SU-DHL-6 (cell line): Measurements from ENCODE around the gene ORAI2.

ENCODE experiments used
- H2AFZ ChIP-seq: fragments of 200-600 bp; sonication (generic); 2 replicates; pipeline ENCODE4 v1.6.1; 2014; ENCODE audit warnings: low read depth, mild to moderate bottlenecking, moderate library complexity, mixed read lengths, antibody characterized with exemption, low read length; ENCODE audit not compliant: severe bottlenecking
- H3F3A ChIP-seq: fragments of 200-600 bp; shearing (Covaris generic); 2 replicates; pipeline ENCODE4 v1.6.0; 2016; ENCODE audit warnings: antibody characterized with exemption, mild to moderate bottlenecking; ENCODE audit not compliant: insufficient read depth
- H3K27ac ChIP-seq: fragments of 200-600 bp; sonication (generic); 2 replicates; pipeline ENCODE4 v1.5.1; 2016; ENCODE audit warnings: low read depth, mild to moderate bottlenecking, low read length, moderate library complexity, mixed read lengths
- H3K27me3 ChIP-seq: fragments of 200-600 bp; sonication (generic), shearing (Covaris generic); 2 replicates; pipeline ENCODE4 v1.6.0; 2014; ENCODE audit warnings: mild to moderate bottlenecking, low read length
- H3K36me3 ChIP-seq: fragments of 200-600 bp; sonication (generic); 2 replicates; pipeline ENCODE4 v1.6.1; 2014; ENCODE audit warnings: mild to moderate bottlenecking, low read length, mixed read lengths
- H3K4me2 ChIP-seq: fragments of 300-600, 200-600 bp; shearing (Covaris generic), sonication (generic); 2 replicates; pipeline ENCODE4 v1.6.0; 2014; ENCODE audit warnings: low read length, low read depth, mild to moderate bottlenecking; ENCODE audit not compliant: poor library complexity, severe bottlenecking
- H3K4me3 ChIP-seq: fragments of 200-600 bp; sonication (generic); 2 replicates; pipeline ENCODE4 v1.5.1; 2014; ENCODE audit warnings: antibody characterized with exemption, low read length, mild to moderate bottlenecking, mixed read lengths; ENCODE audit not compliant: insufficient read depth, poor library complexity, severe bottlenecking
- H3K79me2 ChIP-seq: fragments of 200-600 bp; sonication (generic); 2 replicates; pipeline ENCODE4 v1.6.1; 2014; ENCODE audit warnings: mild to moderate bottlenecking, low read length, moderate library complexity; ENCODE audit not compliant: insufficient read depth
- H3K9ac ChIP-seq: fragments of 200-600 bp; sonication (generic); 2 replicates; pipeline ENCODE4 v1.7.0; 2014; ENCODE audit warnings: mild to moderate bottlenecking, low read length
- H3K9me2 ChIP-seq: fragments of 200-600 bp; sonication (generic); replicated peaks from 2 replicates; pipeline ENCODE4 v1.6.1; 2014; ENCODE audit warnings: low read length; ENCODE audit not compliant: insufficient read depth
- H3K9me3 ChIP-seq: fragments of 200-600 bp; sonication (generic); 2 replicates; pipeline ENCODE4 v1.6.1; 2014; ENCODE audit warnings: low read length, mixed read lengths; ENCODE audit not compliant: insufficient read depth
- H4K20me1 ChIP-seq: fragments of 200-600 bp; sonication (generic); 2 replicates; pipeline ENCODE4 v1.6.1; 2014; ENCODE audit warnings: low read depth, mild to moderate bottlenecking, antibody characterized with exemption, low read length, moderate library complexity, mixed read lengths
- EZH2phosphoT487 ChIP-seq: fragments of 200-600 bp; sonication (generic), shearing (Covaris generic); conservative IDR thresholded peaks from 2 replicates; pipeline ENCODE4 v1.6.1; 2018; ENCODE audit warnings: mild to moderate bottlenecking, antibody characterized with exemption, low read length, moderate library complexity, mixed read lengths
- TF ChIP-seq, protein P1 (sequence below): fragments of 200-600 bp; sonication (generic); IDR thresholded peaks from one replicate; pipeline ENCODE4 v1.5.1; 2017; ENCODE audit warnings: antibody characterized with exemption, mild to moderate bottlenecking, low read length, moderate library complexity; ENCODE audit not compliant: insufficient read depth, poor library complexity, severe bottlenecking

ORAI2 gene

DNA sequence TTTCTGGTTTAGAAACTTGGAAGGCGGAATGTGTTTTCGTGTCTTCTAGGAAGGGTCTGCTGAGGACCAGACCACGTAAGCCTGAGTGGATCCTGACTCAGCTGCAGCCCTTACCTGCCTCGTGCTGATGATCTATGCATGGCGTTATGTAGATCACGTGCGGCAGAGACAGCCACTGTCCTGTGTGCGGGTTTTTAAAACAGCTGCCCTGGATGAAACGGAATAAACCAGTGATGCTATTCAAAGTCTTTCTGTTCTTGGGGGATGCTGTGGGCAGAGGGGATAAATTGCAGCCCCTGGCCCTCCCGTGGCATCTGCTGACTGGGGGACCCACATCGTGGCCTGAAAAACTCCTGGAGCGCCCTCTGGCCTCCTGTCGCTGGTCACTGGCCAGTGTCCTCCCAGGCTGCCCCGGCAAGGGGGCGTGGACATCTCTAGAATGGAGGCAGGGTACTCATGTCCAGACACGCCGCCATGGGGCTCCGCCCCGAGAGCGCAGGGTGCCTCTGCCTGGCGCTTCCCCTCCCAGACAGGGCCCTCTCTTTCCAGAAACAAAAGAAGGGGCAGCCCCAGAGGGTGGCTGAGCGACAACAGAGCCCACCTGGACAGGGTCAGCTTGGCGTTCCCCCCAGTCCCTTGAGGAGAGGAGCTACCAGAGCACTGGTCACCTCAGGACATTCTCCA, 18.1 kb downstream of the ORAI2 start:
- H3K4me2 ChIP-seq, result no peak overlapping the region
- peaks cover 5% of the 10 kb centered on the region; the same call in 1 of the 2 replicates for H3F3A ChIP-seq
- no peak overlapping the region for H3K4me3 ChIP-seq
- H3K79me2 ChIP-seq, result no peaks in the 10 kb centered on the region
- no peaks in the 10 kb centered on the region for H3K27me3 ChIP-seq
- peaks cover 6% of the 10 kb centered on the region; the same call in 1 of the 2 replicates for H3K36me3 ChIP-seq
- H3K9me2 ChIP-seq, result no peaks in the 10 kb centered on the region
- TF ChIP-seq EZH2phosphoT487, result no peak
- TF ChIP-seq, protein P1, sequence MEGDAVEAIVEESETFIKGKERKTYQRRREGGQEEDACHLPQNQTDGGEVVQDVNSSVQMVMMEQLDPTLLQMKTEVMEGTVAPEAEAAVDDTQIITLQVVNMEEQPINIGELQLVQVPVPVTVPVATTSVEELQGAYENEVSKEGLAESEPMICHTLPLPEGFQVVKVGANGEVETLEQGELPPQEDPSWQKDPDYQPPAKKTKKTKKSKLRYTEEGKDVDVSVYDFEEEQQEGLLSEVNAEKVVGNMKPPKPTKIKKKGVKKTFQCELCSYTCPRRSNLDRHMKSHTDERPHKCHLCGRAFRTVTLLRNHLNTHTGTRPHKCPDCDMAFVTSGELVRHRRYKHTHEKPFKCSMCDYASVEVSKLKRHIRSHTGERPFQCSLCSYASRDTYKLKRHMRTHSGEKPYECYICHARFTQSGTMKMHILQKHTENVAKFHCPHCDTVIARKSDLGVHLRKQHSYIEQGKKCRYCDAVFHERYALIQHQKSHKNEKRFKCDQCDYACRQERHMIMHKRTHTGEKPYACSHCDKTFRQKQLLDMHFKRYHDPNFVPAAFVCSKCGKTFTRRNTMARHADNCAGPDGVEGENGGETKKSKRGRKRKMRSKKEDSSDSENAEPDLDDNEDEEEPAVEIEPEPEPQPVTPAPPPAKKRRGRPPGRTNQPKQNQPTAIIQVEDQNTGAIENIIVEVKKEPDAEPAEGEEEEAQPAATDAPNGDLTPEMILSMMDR, result no peak
- H3K9ac ChIP-seq, result no peak overlapping the region
- H3K9me3 ChIP-seq, result no peaks in the 10 kb centered on the region
- H2AFZ ChIP-seq, result no peak overlapping the region
- H4K20me1 ChIP-seq, result no peaks in the 10 kb centered on the region
- no peak overlapping the region for H3K27ac ChIP-seq

DNA sequence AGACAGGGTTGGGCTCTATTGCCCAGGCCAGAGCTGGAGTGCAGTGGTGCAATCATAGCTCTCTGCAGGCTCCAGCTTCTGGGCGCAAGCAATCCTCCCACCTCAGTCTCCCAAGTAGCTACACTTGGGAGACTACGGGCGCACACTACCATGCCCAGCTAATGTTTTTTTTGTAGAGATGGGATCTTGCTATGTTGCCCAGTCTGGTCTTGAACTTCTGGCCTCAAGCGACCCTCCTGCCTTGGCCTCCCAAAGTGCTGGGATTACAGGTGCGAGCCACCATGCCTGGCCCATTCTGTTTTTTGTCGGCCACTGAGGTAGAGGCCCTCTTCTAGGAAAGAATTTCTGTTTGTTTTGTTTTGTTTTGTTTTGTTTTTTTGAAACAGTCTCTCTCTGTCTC, 19.1 kb downstream of the ORAI2 start:
- Histone ChIP-seq H4K20me1 (no peaks in the 10 kb centered on the region), H3K27ac (no peak overlapping the region)

DNA sequence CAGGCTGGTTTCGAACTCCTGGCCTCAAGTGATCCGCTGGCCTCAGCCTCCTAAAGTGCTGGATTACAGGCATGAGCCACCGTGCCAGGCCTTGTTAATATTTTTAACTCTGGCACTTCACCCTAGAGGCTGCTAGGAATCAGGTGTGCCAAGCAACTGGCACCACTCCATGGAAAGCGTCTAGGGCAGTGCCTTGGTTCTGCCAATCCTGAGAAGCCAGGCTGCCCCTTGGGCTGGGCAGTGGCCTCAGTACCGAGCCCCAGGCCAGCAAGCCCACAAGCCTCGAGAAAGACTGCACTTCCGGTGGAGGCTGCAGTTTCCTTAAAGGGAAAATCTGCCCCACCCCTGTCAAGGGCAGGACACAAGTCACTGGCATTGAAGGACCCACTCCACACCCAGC, 19.9 kb downstream of the ORAI2 start:
- no peaks in the 10 kb centered on the region for H3K9me2 ChIP-seq
- no peak overlapping the region for H3K4me2 ChIP-seq
- no peak overlapping the region for H3K9ac ChIP-seq

More for the DNA sequence above, 19.1 kb downstream of the ORAI2 start:
- H3K27me3 ChIP-seq, result no peaks in the 10 kb centered on the region
- no peaks in the 10 kb centered on the region for H3K79me2 ChIP-seq
- H3F3A ChIP-seq, result peaks cover 5% of the 10 kb centered on the region; the same call in 1 of the 2 replicates
- H3K9ac ChIP-seq, result no peak overlapping the region
- H3K9me2 ChIP-seq, result no peaks in the 10 kb centered on the region
- H3K9me3 ChIP-seq, result no peaks in the 10 kb centered on the region
- H3K36me3 ChIP-seq, result no peaks in the 10 kb centered on the region
- H2AFZ ChIP-seq, result no peak overlapping the region
- no peak for TF ChIP-seq EZH2phosphoT487
- TF ChIP-seq, protein P1, result no peak
- no peak overlapping the region for H3K4me2 ChIP-seq
- no peak overlapping the region for H3K4me3 ChIP-seq

More for the DNA sequence above, 19.9 kb downstream of the ORAI2 start:
- peaks cover 5% of the 10 kb centered on the region; the same call in 1 of the 2 replicates for H3F3A ChIP-seq
- no peaks in the 10 kb centered on the region for H3K9me3 ChIP-seq
- H3K36me3 ChIP-seq, result no peaks in the 10 kb centered on the region
- no peaks in the 10 kb centered on the region for H3K27me3 ChIP-seq
- no peak overlapping the region for H3K4me3 ChIP-seq
- H2AFZ ChIP-seq, result no peak overlapping the region
- TF ChIP-seq, protein P1, result no peak
- no peak for TF ChIP-seq EZH2phosphoT487
- no peaks in the 10 kb centered on the region for H3K79me2 ChIP-seq
- H3K27ac ChIP-seq, result no peak overlapping the region
- no peaks in the 10 kb centered on the region for H4K20me1 ChIP-seq
